CD4-positive, alpha-beta T cell treated with Interferon gamma for 1 hour (primary cell): ENCODE measurements around the gene NPRL2.

ENCODE experiments used
- DNase-seq: peaks from one replicate; pipeline ENCODE4 v3.0.0-alpha.2; 2020

The NPRL2 gene

DNA sequence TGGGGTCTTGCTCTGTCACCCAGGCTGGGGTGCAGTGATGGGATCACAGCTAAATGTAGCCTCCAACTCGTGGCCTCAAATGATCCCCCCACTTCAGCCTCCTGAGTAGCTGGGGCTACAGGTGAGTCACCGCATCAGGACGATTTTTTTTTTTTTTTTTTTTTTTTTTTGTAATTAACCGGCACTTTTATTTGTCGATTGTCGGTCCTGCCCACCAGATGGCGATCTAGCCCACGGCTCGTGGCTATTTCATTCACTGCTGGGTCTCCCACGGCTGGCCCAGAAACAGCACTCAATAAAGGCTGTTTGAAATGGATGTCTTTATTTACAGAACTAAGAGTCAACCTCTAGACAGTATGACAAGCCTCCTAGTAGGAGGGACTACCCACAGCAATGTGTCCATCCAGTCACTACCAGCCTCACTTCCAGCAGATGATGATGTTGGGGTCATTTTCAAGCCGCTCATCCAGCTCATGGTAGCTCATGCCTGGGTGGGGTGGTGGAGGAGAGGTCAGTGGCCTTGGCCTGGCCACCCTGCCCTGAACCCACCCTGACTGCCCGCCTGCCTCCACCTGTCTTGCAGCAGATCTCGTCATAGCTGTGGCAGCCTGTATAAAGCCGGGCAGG lies 3.3 kb downstream of the NPRL2 start:
- DNase-seq: peak; percentile 82

DNA sequence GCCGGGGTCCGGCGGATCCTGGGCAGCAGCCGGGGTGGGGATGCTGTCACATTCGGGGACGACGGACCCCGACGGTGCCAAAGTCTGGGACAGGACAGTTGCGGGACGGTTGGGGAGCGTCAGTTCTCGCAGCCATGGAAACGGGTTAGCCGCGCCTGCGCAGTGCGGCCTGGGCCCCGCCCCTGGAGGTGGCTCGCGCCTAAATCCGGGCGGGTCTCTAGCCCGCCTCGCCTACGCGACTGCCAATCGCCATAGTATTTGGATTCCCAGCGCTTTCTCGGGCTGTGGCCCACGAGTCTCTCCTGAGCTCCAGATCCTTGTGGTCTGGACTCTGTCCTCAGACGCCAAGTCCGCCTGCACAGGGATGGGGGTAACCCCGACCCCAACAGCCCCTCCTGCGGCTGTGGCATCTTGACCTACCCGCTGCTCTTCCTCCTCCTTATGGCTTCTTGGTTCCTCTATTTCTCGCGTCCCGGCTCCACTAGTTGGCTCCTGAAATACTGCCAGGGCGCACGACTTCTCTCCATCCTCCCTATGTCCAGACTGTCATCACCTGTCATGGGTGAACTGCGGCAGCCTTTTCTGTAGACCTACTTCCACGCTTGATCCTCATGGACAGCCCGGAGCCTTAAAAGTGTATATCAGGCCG lies 4.9 kb downstream of the NPRL2 start, which contains the start of gene ZMYND10:
Gene ZMYND10, minus strand, starts transcription at position 147 of the 649 bp plus-strand sequence. CDS start 153 bp downstream, outside the sequence.
- DNase-seq: peak; percentile 76

DNA sequence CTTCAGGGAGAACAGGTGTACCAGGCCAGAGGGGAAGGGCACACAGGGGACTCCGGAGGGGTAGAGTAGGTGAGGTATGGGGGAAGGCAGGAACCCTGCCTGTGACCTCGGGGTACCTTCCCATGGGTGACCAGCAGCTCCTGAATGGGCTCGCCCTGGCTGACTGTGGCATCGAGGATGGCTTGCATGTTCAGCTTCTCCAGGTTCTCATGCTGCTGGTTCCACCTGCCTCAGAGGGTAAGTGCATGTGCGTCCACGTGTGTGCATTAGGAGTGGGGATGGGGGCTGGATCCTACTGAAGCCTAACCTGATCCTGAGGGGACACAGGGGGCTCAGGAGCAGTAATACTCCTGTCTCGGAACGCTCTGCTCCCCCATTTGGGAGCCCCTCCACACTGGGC lies 5.6 kb downstream of the NPRL2 start:
- no peak for DNase-seq

DNA sequence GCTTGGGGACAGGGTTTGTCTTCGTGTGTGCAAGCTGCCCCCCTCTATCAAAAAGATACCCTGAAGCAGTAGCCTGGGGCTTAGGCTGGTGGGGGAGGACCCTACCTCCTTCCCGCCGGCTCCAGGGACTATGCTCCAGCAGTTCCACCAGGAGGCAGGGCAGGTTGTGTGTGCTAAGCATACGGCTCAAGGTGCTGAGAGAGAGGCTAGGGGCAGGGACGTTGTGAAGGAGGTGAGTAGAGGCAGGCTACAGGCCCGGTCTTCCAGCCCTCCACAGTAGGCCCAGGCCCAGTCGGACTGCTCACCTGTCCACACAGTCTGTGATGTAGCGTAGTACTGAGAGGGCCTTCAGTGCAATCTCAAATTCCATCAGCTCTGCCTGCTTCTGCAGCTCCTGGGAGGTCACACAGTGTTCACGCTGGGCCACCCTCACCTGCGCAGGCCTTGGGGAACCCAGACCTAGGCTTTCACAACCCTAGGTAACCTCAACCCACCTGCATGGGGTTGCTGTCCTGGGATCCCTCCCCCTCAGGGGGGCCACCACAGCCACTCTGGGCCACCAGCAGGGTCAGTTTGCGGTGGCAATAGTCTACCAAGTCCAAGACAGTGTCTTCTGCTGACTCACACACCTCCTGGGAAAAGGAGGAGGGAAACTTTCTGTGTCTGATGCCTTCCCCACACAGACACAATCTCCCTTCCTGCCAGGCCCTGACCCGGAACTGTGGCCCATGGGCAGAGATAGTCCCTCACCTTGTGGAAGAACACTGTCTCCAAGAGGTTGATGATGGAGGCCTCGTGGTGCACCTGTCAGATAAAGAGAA lies 7.6 kb downstream of the NPRL2 start:
- DNase-seq: no peak

DNA sequence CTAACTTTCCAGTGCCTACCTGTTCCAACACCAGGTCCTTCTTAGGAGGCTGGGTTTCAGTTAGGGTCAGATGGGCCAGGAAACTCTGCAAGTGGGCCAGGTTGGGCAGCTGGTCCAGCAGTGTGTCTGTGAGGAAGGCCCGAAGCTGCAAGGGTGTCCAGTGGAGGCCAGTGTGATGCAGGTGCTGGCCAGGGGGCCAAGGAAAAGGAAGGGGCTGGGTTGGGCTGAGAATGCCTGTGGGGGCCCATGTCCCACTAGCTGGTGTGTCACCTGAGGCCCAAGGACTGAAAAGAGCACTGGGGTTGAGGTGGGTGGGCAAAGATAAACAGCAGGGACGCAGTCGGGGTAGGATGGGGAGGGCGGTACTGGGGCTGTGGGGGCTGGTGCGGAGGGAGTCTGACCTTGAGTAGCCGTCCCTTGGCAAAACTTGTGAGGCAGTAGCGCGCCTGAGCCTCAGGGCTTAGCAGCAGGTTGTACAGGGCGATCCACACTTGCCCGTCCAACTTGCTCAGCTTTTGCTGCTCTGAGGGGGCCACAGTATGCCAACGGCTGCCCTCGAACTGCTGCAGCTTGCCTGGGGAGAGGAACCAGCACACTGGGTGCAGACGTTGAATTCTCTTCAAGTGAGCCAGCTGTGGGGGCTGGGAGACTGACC lies 8.5 kb downstream of the NPRL2 start:
- no peak for DNase-seq

DNA sequence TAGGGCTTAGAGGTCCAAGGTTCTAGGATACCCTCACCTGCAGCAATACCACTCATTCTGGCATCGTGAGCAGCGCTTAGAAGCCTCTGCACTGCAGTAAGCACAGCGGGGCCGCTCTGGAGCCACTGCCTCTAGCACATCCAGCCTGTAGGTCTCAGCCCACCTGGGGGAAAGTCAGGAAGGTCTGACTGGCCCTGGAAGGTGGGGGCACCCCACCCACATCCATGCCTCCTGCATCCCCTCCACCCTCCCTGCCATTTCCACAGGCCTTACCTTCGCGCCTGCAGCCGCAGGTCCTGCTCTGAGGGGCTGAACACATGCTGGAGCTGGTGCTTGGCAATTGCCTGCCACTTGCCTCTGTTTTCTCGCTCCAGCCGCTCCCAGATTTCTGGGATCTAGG lies 9.0 kb downstream of the NPRL2 start:
- no peak for DNase-seq

DNA sequence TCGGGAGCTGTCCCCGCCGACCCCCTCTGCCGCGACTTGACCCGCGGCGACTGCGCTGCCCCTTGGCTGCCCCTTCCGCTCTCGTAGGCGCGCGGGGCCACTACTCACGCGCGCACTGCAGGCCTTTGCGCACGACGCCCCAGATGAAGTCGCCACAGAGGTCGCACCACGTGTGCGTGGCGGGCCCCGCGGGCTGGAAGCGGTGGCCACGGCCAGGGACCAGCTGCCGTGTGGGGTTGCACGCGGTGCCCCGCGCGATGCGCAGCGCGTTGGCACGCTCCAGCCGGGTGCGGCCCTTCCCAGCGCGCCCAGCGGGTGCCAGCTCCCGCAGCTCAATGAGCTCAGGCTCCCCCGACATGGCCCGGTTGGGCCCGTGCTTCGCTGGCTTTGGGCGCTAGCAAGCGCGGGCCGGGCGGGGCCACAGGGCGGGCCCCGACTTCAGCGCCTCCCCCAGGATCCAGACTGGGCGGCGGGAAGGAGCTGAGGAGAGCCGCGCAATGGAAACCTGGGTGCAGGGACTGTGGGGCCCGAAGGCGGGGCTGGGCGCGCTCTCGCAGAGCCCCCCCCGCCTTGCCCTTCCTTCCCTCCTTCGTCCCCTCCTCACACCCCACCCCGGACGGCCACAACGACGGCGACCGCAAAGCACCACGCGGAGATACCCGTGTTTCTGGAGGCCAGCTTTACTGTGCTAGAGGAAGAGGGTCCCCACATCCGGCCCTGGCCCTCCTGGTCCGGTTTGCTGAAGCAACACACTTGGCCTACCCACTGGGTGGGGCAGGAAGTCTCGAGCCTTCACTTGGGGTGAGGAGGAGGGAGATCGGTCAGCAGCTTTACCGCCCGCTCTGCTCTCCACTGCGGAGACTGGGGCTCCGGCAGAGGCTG lies 9.9 kb downstream of the NPRL2 start, which contains the start of gene RASSF1:
Gene RASSF1, minus strand, starts transcription at position 389 of the 882 bp plus-strand sequence. Its CDS starts 31 bp downstream, at position 358.
- DNase-seq: peak; percentile 70

DNA sequence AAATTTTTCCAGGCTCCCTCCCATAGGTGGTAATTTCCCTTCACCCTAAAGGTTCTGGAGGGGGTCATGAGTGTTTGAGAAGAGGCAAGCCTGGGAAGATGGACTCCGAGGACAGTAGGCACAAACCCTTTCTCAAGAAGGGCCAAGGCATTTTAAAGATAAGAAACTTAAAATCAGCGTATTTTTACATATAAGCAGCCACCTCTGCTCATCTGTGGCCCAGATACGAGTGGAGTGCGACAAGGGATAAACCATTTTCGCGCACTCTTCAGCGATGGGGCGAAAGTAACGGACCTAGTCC lies 10.5 kb downstream of the NPRL2 start:
- DNase-seq: no peak

DNA sequence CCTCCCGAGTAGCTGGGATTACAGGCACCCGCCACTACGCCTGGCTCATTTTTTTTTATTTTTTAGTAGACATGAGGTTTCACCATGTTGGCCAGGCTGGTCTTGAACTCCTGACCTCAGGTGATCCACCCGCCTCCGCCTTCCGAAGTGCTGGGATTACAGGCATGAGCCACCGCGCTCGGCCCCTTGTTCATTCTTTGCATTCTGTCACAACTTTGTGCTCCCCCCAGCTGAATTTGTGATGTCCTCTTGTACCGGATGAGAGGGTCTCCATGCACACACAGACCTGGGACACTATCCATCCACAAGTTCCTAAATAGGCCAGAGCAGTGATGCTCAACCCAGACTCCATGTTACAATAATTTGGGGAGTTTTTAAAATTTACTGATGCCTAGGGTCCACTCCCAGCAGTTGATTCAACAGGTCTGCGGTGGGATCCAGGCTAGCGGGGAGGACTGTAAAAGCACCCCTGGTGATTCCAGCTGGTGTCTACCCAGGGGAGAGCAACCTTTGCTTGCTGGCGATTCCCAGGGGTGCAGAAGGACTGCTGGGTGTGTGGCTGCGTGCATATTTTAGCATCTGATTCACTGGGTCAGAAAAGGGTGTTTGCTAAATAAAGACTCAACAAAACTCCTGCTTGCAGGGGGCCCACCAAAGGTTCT lies 11.0 kb downstream of the NPRL2 start:
- DNase-seq: no peak

DNA sequence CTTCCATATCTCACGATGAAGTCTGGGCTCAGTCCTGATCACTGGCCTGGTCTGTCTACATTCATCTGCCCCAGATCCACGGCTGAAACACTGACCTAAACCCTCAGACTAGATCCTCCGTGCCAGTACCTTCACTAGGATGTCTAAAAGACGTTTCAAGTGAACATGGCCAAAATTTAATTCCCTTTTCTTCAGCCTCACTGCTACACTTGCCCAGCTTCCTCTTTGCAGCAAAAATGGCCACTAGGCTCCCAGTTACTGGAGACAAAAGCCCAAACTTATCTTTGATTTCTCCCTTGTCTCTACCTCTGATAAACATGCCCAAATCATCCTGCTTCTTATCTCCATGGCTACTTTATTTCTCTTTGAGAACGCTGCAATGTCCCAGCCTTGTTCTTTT lies 11.6 kb downstream of the NPRL2 start:
- DNase-seq: no peak

DNA sequence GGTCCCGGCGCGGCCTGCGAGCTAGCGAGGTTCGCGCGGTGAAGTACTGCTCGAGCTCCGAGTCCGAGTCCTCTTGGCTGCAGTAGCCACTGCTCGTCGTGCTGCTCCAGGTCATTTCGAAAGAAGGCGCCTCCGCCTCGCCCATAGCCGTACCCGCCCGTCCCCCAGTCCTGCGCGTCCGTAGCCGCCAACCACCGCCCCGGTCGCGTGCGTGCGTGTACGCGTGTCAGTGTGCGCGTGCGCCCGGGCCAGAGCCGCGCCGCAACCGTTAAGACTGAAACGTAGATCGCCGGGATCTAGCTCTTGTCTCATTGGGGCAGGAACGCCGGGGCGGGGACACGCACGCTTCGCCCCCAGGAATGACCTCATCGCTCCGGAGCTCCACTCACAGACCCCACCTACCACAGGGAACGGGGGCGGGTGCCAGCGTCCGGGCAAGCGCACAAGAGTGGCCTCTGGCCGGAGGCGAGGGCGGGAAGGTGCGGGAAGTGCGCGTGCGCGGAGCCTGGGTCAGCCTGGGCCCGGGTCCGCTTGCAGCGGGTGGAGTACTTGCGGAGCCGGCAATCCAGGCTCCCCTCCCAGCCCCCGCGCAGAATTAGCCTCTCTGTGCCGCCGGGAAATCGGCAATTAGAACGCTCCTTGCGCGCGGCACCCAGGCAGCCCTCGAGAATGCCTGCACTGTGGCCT lies 13.3 kb downstream of the NPRL2 start:
- peak; percentile 97 for DNase-seq

DNA sequence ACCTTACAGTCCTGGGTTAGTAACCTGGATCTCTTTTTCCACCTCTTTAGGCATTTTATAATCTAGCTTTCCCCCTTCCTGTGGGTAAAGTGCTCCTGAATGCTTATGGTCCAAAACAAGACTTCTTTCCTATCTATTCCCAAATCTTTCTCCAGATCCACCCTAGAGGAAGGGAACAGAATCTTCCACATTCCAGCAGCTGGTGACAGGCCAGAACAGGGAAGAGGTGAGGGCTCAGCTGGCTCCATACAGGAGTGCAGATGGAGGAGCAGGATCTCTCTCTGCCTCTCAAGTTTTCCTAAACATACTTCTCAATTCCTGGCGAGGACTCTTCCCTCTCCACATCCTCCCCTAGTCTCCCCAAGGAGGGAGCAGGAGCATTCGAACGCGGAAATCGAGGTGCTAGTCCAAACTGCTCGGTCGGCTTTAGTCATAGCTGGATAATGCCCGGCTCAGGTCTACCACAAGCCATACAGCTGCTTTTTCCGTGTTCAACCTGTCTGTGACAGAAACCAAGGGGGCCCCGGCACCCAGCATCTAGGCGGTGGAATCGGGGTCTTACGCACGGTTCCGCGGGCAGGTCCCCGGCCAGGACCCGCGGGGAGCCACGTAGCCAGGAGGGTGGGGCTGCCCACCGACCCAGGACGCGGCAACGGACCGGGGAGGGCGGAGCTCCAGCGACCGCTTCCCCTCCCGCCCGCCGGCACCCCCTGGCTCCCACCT lies 14.0 kb downstream of the NPRL2 start:
- DNase-seq: no peak

DNA sequence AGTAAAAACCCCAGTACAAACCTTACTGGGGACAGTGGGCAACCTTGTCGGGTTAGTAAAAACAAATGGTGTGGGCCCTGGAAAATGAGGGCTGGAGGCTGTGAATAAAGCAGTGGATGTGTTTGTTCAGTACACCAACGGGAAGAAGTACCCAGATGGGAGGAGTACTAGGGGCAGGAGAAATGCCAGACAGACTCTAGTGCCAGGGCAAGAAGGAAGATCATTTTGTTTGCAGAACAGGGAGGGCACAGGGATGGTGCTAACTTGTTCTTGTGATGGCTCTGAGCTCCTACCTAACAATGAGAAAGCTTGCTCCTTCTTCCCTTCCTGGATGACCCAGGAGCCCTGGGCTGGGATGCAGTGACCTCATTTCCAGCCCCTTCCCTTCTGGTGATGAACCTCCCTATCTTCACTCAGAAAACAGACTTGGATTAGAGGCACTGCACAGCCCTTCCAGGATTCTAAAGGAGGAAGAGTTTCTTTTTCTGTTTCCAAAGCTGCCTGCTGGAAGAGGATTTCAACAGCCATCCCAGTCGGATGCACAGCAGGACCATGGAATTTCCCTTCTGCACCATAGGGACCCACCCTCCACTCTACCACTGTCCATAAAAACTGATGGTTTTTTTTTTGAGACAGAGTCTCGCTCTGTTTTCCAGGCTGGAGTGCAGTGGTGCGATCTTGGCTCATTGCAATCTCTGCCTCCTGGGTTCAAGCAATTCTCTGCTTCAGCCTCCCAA lies 16.1 kb downstream of the NPRL2 start:
- no peak for DNase-seq

DNA sequence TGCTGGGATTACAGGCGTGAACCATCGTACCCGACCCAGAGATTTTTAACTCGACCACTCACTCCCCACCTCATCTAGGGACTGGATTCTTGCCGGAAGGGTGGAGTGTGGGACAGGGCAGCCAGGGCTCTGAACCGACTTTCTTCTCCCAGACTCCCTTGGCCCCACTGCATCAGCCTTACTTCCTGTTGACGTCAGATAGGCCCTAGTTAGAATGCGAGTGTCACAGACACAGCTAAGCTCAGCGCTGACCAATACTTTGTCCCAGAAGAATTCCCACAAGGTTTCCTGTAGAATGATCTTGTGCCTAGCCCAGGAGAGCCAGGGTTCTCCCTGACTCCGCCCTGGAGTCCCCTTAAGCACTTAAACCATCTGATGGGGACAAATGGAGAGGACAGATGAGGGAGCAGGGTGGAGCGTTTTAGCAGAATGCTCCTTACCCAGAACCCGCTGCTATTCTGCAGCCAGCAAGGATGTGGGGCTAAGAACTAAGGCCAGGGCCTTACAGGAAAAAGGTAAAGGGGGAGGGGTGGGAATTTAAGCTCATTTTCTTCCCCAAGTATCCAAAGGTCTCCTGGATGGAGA lies 16.7 kb downstream of the NPRL2 start:
- no peak for DNase-seq

DNA sequence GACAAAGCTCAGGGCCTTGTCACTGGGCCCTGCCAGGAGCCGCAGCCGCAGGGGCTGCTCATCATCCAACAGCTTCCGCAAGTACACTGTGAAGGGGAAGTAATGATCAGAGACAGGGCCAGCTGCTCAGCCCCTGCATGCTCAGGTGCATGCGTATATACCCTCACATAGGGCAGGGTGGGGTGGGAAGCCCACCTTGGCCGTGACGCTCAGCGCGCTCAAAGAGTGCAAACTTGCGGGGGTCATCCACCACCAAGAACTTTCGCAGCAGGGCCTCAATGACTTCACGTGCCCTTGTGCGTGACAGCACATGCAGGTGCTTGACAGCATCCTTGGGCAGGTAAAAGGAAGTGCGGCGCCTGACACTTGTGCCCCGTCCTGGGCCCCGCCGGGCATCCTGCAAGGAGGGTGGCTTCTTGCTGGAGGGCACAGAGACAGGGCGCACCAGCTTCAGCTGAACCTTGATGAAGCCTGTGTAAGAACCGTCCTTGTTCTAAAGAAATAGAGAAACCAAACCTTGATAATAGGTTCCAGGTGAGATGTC lies 19.1 kb downstream of the NPRL2 start:
- DNase-seq: no peak

DNA sequence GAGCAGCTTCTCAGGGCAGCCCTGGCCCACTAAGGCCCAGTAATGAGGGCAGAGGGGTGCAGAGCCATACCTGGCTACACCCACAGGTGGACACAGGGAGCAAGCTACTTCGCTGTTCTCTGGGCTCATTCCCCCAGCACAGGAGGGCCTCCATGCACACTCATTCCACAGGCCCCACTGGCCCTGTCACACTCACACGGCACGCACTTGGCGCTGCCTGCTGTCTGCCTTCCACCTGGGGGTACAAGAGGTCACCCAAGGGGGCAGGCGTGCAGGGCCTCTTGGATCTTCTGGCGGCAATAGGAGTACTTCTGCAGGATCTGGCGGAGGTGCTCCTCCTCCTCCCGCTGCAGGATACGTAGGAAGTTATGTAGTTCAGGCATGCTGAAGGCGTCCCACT lies 20.2 kb downstream of the NPRL2 start:
- no peak for DNase-seq

DNA sequence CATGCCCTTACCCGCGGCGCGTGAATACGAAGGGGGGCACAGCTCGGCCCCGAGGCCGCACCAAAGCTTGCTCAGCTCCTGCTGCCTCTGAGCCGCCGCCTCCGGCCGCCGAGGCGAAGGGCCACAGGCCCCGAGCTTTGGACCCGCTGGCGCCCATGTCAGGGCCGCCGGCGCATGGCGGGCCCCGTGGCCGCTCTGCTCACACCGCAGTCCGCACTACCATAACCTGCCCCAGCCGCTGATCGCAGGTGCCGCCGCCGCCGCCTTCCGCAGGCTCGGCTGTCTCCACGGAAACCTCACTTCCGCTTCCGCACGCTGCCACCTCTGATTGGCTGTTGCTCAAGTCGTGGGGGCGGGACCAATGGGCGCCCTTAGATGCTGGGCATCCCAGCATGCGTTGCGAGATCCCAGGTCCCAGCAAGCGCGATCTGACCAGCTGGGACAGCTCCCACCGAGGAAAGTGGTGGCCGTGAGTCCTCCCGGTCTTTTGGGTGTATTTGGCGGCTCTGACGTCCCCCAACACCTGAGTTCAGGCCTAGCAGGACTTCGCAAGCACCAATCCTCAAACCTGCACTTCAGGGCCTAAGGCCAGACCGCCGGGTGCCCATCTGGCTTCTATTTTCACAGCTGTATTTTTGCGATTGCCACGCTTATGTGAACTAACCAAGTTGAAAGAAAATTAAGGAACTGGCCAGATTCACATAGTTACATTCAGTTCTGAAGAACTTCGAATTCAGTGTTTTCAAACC lies 22.5 kb downstream of the NPRL2 start, which contains the start of gene TUSC2:
Gene TUSC2, minus strand, starts transcription at position 281 of the 749 bp plus-strand sequence. Its CDS starts 124 bp downstream, at position 157.
- peak; percentile 94 for DNase-seq

DNA sequence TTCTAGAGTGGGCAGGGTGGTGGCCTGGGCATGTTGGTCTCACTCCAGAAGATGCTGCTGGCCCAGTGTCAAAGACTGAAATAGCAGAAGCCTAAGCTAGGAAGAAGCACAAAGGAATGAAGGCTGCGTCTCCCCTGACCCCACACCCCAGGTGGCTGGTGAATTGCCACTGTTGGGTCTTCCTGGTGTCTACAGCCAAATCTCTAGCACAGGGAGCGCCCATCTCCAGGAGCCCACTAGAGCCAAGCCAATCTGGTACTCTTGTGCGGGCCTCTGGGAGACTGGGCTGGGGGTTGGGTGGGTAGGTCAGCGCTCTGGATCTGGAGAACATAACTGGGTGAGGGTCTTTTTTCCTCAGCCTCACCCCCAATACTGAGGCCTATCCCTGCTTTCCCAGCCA lies 23.4 kb downstream of the NPRL2 start:
- DNase-seq: no peak
